ENCODE measurements around the gene ZNF148.
A peak's percentile ranks its signal among the peaks of the same experiment; 100 is the strongest.
"Not testable (repeated sequence)": the region's sequence is repeated elsewhere in the genome, so short reads cannot be mapped to it uniquely, and the experiment has no call there.

The ZNF148 gene

DNA sequence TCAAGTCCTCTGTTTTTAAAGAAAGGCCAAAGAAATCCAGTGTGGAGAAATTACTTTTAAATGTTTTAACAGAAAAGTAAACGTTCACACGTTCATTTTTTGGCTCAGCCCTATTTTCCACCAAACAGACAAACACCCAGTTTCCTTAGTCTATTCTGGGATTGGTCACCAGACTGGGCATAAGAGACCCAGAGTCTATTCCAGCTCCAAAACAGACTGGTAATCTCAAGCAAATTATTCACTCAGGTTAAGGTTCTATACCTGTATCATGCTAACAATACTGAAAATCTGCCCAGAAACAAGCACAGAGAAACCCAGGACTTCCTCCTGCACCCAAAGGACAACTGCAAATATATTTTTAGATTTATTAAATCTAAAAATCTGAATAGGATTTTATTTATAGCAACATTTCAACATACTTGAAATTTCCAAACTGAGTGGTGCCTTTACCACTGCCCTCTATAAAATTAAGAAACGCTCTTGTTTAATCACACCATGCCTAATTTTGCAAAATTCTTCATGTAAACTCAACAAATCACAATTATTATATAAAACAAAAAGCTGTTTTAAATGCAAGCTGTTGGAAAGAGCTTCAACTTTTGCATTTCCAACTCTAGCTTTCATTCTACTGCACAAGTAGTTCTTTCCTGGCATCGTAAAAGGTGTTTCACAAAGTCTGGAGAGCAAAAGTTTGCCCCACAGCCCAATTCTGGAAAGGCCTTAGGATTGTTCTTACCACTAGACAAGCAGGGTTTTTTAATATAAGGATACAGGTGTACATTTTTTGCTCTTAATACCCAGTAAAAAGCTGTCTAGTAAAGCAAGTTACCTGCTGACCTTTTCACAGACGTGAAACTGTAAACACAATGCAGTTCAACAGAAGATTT, 18.7 kb downstream of the ZNF148 start:
- H3K4me1 Mint-ChIP-seq = peaks cover 70% of the 10 kb centered on the region

DNA sequence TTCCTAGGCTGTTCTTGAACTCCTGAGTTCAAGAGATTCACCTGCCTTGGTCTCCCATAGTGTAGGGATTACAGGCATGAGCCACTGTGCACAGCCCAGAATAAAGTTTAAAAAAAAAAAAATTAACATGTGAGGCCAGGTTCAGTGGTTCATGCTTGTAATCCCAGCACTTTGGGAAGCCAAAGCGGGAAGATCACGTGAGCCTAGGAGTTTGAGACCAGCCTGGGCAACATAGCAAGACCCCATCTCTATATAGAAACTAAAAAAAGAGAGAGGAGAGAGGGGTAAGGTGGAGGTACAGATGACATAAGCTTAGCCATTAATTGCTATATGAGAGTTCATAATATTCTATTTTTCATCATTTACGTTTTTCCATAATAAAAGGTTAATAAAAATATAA, 21.5 kb downstream of the ZNF148 start:
- H3K4me3 Mint-ChIP-seq = no peak overlapping the region
- peaks cover 9% of the 10 kb centered on the region for H3K36me3 Mint-ChIP-seq (ENCODE audit: low read depth)
- H3K4me1 Mint-ChIP-seq = peaks cover 72% of the 10 kb centered on the region
- no peak overlapping the region for H3K27ac Mint-ChIP-seq
- peaks cover 4% of the 10 kb centered on the region for H3K9me3 Mint-ChIP-seq
- no peak for DNase-seq
- no peak for ATAC-seq
- no peaks in the 10 kb centered on the region for H3K27me3 Mint-ChIP-seq

More for the DNA sequence above, 18.7 kb downstream of the ZNF148 start:
- peak overlapping the region; percentile 81 for H3K4me3 Mint-ChIP-seq
- DNase-seq (no peak), ATAC-seq (no peak)
- H3K36me3 Mint-ChIP-seq (ENCODE audit: low read depth) = no peaks in the 10 kb centered on the region
- H3K9me3 Mint-ChIP-seq = no peaks in the 10 kb centered on the region
- no peaks in the 10 kb centered on the region for H3K27me3 Mint-ChIP-seq
- H3K27ac Mint-ChIP-seq = peak overlapping the region; percentile 91

DNA sequence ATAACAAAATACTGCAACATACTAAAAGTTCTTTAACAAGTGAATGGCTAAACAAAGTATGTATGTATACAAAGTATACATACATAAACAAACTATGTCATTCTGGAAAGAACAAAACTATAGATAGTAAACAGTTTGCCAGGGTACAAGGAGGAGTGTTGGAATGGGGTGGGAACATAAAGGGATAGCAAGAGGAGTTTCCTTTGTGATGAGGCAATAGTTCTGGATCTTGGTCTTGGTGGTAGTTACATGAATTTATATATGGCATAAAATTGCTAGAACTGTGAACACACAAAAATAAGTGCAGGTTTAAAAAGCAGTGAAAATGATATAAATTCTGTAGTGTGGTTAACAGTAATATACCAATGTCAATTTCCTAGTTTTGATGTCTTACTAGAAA, 22.0 kb downstream of the ZNF148 start:
- ATAC-seq = no peak
- Mint-ChIP-seq H3K36me3 (ENCODE audit: low read depth) (peaks cover 13% of the 10 kb centered on the region), H3K27me3 (no peaks in the 10 kb centered on the region), H3K4me3 (no peak overlapping the region), H3K9me3 (peaks cover 4% of the 10 kb centered on the region), H3K4me1 (peaks cover 73% of the 10 kb centered on the region), H3K27ac (no peak overlapping the region)
- no peak for DNase-seq

DNA sequence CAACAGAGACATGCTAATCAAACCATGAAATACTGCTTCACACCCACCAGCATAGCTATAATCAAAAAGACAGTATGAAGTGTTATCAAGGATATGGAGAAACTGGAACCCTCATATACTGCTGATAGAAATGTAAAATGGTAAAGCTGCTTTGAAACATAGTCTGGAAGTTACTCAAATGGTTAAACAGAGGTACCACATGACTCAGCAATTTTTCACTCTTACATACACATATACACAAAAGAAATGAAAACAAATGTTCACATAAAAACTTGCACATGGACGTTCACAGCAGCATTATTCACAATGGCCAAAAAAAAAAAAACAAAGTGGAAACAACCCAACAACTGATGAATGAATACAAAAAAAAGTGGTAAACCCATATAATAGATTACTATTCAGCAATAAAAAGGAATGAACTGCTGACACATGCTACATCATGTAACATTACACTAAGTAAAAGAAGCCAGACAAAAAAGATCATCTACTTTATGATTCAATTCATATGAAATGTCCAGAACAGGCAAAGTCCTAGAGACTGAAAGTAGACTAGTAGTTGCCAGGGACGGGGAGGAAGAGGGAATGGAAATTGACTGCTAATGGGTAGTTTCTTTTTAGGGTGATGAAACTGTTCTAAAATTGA, 23.2 kb downstream of the ZNF148 start:
- Mint-ChIP-seq H3K4me1 (peaks cover 70% of the 10 kb centered on the region), H3K36me3 (ENCODE audit: low read depth) (peaks cover 16% of the 10 kb centered on the region), H3K9me3 (peaks cover 4% of the 10 kb centered on the region), H3K4me3 (no peak overlapping the region), H3K27me3 (no peaks in the 10 kb centered on the region), H3K27ac (no peak overlapping the region)
- no peak for ATAC-seq
- DNase-seq = no peak

- no peak for ATAC-seq
- peaks cover 9% of the 10 kb centered on the region for H3K9me3 Mint-ChIP-seq
These were observed 24.0 kb downstream of the ZNF148 start for GRCh38 chr3:125351152-125351551.

GRCh38 chr3:125350597-125350996, 24.5 kb downstream of the ZNF148 start:
- DNase-seq (no peak), ATAC-seq (no peak)
- H3K4me1 Mint-ChIP-seq = peaks cover 65% of the 10 kb centered on the region
- H3K27me3 Mint-ChIP-seq = no peaks in the 10 kb centered on the region
- no peak overlapping the region for H3K4me3 Mint-ChIP-seq
- peak overlapping the region; percentile 62 for H3K27ac Mint-ChIP-seq
- H3K36me3 Mint-ChIP-seq (ENCODE audit: low read depth) = peaks cover 27% of the 10 kb centered on the region
- peaks cover 15% of the 10 kb centered on the region for H3K9me3 Mint-ChIP-seq

More at GRCh38 chr3:125351152-125351551, 24.0 kb downstream of the ZNF148 start:
- Mint-ChIP-seq H3K27ac (peak overlapping the region; percentile 62), H3K4me3 (no peak overlapping the region), H3K4me1 (peaks cover 69% of the 10 kb centered on the region), H3K27me3 (no peaks in the 10 kb centered on the region), H3K36me3 (ENCODE audit: low read depth) (peaks cover 22% of the 10 kb centered on the region)
- no peak for DNase-seq

- Mint-ChIP-seq H3K36me3 (ENCODE audit: low read depth) (peaks cover 35% of the 10 kb centered on the region), H3K4me1 (peaks cover 57% of the 10 kb centered on the region), H3K27ac (no peak overlapping the region), H3K4me3 (no peak overlapping the region), H3K27me3 (no peaks in the 10 kb centered on the region), H3K9me3 (peaks cover 24% of the 10 kb centered on the region)
- DNase-seq = no peak
- ATAC-seq = no peak
These were observed 25.5 kb downstream of the ZNF148 start for GRCh38 chr3:125349556-125350165.

DNA sequence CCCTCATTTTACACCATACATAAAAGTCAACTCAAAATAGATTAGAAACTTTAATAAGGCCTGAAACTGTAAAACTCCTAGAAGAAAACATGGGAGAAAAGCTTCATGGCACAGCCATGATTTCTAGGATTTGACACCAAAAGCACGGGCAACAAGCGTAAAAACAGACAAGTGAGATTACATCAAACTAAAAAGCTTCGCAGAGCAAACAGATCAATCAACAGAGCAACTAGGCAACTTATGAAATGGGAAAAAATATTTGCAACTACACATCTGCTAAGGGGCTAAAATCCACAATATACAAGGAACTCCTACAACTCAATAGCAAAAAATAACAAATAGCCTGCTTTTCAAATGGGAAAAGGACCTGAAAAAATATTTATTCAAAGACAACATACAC, 26.1 kb downstream of the ZNF148 start:
- peaks cover 56% of the 10 kb centered on the region for H3K4me1 Mint-ChIP-seq
- DNase-seq (no peak), ATAC-seq (no peak)
- no peaks in the 10 kb centered on the region for H3K27me3 Mint-ChIP-seq
- H3K27ac Mint-ChIP-seq = no peak overlapping the region
- peaks cover 41% of the 10 kb centered on the region for H3K36me3 Mint-ChIP-seq (ENCODE audit: low read depth)
- no peak overlapping the region for H3K4me3 Mint-ChIP-seq
- peaks cover 30% of the 10 kb centered on the region for H3K9me3 Mint-ChIP-seq

- DNase-seq, H3K4me3 Mint-ChIP-seq, H3K27ac Mint-ChIP-seq, H3K27me3 Mint-ChIP-seq, ATAC-seq: not testable (repeated sequence)
- H3K4me1 Mint-ChIP-seq = peaks cover 26% of the 10 kb centered on the region
- peaks cover 37% of the 10 kb centered on the region for H3K9me3 Mint-ChIP-seq
- H3K36me3 Mint-ChIP-seq (ENCODE audit: low read depth) = peaks cover 48% of the 10 kb centered on the region
These were observed 31.8 kb downstream of the ZNF148 start for GRCh38 chr3:125343367-125343766.

DNA sequence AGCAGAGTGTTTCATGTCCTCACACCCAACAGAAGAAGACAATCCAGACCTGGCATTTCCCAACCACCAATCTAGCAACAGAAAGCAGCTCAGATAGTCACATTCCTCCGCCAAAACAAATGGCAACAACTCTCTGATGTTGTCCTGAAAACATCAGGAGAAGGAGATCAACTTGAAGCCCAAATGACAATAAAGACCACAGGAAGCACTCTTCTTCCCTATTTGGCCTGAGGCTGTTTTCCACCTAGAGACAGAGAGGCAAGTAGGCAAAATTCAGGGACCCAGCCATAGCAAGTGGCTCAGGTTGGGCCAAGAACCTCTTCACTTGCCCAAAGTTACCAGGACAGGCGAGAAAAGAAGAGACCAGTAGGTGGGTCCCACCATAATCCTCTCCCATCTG, 35.0 kb downstream of the ZNF148 start:
- Mint-ChIP-seq H3K4me1 (peaks cover 41% of the 10 kb centered on the region), H3K4me3 (no peak overlapping the region), H3K27ac (no peak overlapping the region), H3K36me3 (ENCODE audit: low read depth) (peaks cover 28% of the 10 kb centered on the region), H3K27me3 (no peaks in the 10 kb centered on the region), H3K9me3 (peaks cover 21% of the 10 kb centered on the region)
- ATAC-seq (no peak), DNase-seq (no peak)

DNA sequence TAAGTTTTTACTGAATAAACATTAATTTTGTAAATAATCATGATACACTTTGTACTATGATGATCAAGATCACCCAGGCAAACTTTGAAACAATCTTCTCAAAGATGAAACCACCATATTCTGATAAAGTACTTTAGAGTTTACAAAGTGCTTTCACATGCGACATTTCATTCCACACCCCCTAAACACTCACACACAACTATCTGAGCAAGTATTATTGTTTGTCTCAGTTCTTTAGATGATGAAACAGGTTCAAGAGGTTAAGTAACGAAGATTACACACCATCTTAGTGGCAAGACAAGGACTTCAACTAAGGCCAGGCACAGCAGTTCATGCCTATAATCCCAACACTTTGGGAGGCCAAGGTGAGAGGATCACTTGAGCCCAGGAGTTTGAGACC, 37.6 kb downstream of the ZNF148 start:
- H3K27ac Mint-ChIP-seq = peak overlapping the region; percentile 20
- ATAC-seq = no peak
- DNase-seq = no peak
- H3K36me3 Mint-ChIP-seq (ENCODE audit: low read depth) = peaks cover 15% of the 10 kb centered on the region
- H3K4me1 Mint-ChIP-seq = peaks cover 45% of the 10 kb centered on the region
- peaks cover 6% of the 10 kb centered on the region for H3K9me3 Mint-ChIP-seq
- no peaks in the 10 kb centered on the region for H3K27me3 Mint-ChIP-seq
- H3K4me3 Mint-ChIP-seq = no peak overlapping the region

- ATAC-seq = no peak
These were observed 40.2 kb downstream of the ZNF148 start for GRCh38 chr3:125334675-125335560.

GRCh38 chr3:125332504-125332903, 42.6 kb downstream of the ZNF148 start:
- ATAC-seq (no peak), DNase-seq (no peak)
- no peak overlapping the region for H3K27ac Mint-ChIP-seq
- H3K27me3 Mint-ChIP-seq = no peaks in the 10 kb centered on the region
- peaks cover 37% of the 10 kb centered on the region for H3K4me1 Mint-ChIP-seq
- peaks cover 8% of the 10 kb centered on the region for H3K9me3 Mint-ChIP-seq
- peaks cover 21% of the 10 kb centered on the region for H3K36me3 Mint-ChIP-seq (ENCODE audit: low read depth)
- H3K4me3 Mint-ChIP-seq = no peak overlapping the region

More at GRCh38 chr3:125334675-125335560, 40.2 kb downstream of the ZNF148 start:
- Mint-ChIP-seq H3K9me3 (peaks cover 8% of the 10 kb centered on the region), H3K27ac (no peak overlapping the region), H3K4me1 (peaks cover 47% of the 10 kb centered on the region), H3K4me3 (no peak overlapping the region), H3K36me3 (ENCODE audit: low read depth) (peaks cover 13% of the 10 kb centered on the region), H3K27me3 (no peaks in the 10 kb centered on the region)
- DNase-seq = no peak

GRCh38 chr3:125331243-125331642, 43.9 kb downstream of the ZNF148 start:
- no peak overlapping the region for H3K27ac Mint-ChIP-seq
- peaks cover 27% of the 10 kb centered on the region for H3K4me1 Mint-ChIP-seq
- DNase-seq = no peak
- no peak for ATAC-seq
- peaks cover 8% of the 10 kb centered on the region for H3K9me3 Mint-ChIP-seq
- H3K27me3 Mint-ChIP-seq = no peaks in the 10 kb centered on the region
- peaks cover 24% of the 10 kb centered on the region for H3K36me3 Mint-ChIP-seq (ENCODE audit: low read depth)
- no peak overlapping the region for H3K4me3 Mint-ChIP-seq
